ENCODE data around the gene C10orf90.

- TF ChIP-seq CTCF (conservative IDR thresholded peaks at IDR 0.05; ENCODE audit: low read depth, low read length) (no peak), EZH2 (IDR thresholded peaks at IDR 0.05; ENCODE audit: low read length, unreplicated experiment) (no peak), EZH2phosphoT487 (IDR thresholded peaks at IDR 0.05; ENCODE audit: borderline replicate concordance, low read length) (no peak)
Measured at GRCh38 chr10:126581648-126582046, 88.8 kb downstream of the C10orf90 start.
